ENCODE data around the gene RASGRF2.

Gene RASGRF2

GRCh38 chr5:81244451-81244850 lies 284.3 kb downstream of the RASGRF2 start:
- no peak overlapping the region for H3K4me3 ChIP-seq (ENCODE audit: low read depth, low read length)
- TF ChIP-seq, protein P1, sequence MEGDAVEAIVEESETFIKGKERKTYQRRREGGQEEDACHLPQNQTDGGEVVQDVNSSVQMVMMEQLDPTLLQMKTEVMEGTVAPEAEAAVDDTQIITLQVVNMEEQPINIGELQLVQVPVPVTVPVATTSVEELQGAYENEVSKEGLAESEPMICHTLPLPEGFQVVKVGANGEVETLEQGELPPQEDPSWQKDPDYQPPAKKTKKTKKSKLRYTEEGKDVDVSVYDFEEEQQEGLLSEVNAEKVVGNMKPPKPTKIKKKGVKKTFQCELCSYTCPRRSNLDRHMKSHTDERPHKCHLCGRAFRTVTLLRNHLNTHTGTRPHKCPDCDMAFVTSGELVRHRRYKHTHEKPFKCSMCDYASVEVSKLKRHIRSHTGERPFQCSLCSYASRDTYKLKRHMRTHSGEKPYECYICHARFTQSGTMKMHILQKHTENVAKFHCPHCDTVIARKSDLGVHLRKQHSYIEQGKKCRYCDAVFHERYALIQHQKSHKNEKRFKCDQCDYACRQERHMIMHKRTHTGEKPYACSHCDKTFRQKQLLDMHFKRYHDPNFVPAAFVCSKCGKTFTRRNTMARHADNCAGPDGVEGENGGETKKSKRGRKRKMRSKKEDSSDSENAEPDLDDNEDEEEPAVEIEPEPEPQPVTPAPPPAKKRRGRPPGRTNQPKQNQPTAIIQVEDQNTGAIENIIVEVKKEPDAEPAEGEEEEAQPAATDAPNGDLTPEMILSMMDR (IDR thresholded peaks at IDR 0.05; ENCODE audit: insufficient read depth, low read length, missing control alignments): no peak
- ChIA-PET CTCF (interaction anchor here (1.0 kb wide), 1 partner anchor 572 kb away, joined by 3 read pairs; no protein-coding TSS in a partner anchor), POLR2A (no interaction called here)
- DNase-seq (ENCODE audit: low read depth, low spot score): no peak

DNA sequence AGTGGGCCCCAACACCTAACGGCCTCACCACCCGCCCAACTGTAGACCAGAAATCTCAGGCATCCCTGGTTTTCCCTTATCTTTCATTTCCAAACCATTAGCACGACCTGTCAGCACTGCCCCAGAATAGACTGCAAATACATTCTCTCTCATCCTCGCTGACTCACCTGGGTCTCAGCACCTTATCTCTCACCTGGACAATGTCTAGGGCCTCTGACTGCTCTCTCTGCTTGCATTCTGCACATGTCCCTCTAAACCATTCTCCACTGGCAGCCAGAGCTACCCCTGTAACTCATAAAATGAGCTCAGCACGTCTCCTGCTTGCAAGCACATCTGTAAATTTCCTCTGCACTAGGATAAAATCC lies 285.7 kb downstream of the RASGRF2 start:
- CTCF ChIA-PET: interaction anchor here (2.3 kb wide), 1 partner anchor 54 kb away, joined by 7 read pairs; no protein-coding TSS in a partner anchor
- no peak for DNase-seq (ENCODE audit: low read depth, low spot score)
- POLR2A ChIA-PET: no interaction called here
- no peak overlapping the region for H3K4me3 ChIP-seq (ENCODE audit: low read depth, low read length)
- TF ChIP-seq, protein P1 (IDR thresholded peaks at IDR 0.05; ENCODE audit: insufficient read depth, low read length, missing control alignments): no peak

GRCh38 chr5:81246697-81247096 lies 286.5 kb downstream of the RASGRF2 start:
- H3K4me3 ChIP-seq (ENCODE audit: low read depth, low read length): no peak overlapping the region
- TF ChIP-seq, protein P1 (IDR thresholded peaks at IDR 0.05; ENCODE audit: insufficient read depth, low read length, missing control alignments): no peak
- CTCF ChIA-PET: interaction anchor here (2.3 kb wide), 1 partner anchor 53 kb away, joined by 7 read pairs; no protein-coding TSS in a partner anchor
- POLR2A ChIA-PET: no interaction called here
- DNase-seq (ENCODE audit: low read depth, low spot score): no peak

DNA sequence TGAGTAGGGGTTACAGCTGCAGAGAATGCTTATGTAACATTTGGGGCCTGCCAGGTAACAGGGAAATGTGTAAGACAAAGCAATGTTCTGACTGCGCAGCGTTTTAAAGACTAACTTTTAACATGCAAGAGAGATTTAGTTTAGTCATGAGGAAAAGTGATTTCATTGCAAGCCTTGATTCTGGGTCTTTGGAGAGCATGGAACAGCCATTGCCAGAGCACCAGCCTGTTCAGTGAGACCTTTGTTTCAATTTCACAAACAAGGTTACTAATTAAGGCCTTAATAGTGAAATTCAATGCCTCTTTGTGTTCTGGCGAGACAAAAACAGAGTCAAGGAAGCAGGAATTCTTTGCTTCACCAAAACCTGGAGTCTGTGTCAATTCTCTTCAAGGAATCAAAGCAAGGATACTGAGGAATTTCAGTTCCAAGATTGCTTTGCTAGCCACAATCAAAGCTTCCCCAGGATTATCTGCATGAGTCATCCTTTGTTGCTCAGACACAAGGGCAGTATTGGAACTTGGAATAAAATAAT lies 287.3 kb downstream of the RASGRF2 start:
- H3K4me3 ChIP-seq (ENCODE audit: low read depth, low read length): no peak overlapping the region
- TF ChIP-seq, protein P1 (IDR thresholded peaks at IDR 0.05; ENCODE audit: insufficient read depth, low read length, missing control alignments): no peak
- ChIA-PET POLR2A (no interaction called here), CTCF (interaction anchor here (2.3 kb wide), 1 partner anchor 52 kb away, joined by 7 read pairs; no protein-coding TSS in a partner anchor)
- DNase-seq (ENCODE audit: low read depth, low spot score): no peak

- no peak for DNase-seq (ENCODE audit: low read depth, low spot score)
- ChIA-PET CTCF (interaction anchor here (1.2 to 1.6 kb wide), 2 partner anchors 12 to 50 kb away, joined by 4 to 8 read pairs; no protein-coding TSS in a partner anchor), POLR2A (no interaction called here)
- H3K4me3 ChIP-seq (ENCODE audit: low read depth, low read length): no peak overlapping the region
- TF ChIP-seq, protein P1 (IDR thresholded peaks at IDR 0.05; ENCODE audit: insufficient read depth, low read length, missing control alignments): no peak
Observed at GRCh38 chr5:81249240-81249639, 289.1 kb downstream of the RASGRF2 start.

DNA sequence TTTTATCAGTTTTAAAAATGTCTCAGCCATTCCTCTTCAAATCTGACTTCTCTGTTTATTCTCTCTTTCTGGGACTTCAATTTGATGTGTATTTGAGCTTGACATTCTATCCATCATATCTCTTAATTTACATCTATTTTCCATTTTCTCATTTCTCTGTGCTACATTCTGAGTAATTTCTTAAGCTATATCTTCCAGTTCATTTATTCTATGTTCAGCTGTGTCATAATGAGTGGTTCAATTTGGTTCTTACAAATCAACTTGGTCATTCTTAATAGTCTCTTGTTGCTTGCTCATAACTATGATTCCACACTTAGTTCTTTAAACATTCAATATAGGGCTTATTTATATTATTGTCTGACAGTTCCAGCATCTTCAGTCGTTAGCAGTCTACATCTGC lies 289.8 kb downstream of the RASGRF2 start:
- DNase-seq (ENCODE audit: low read depth, low spot score): no peak
- POLR2A ChIA-PET: no interaction called here

More for the DNA sequence above, 289.8 kb downstream of the RASGRF2 start:
- H3K4me3 ChIP-seq (ENCODE audit: low read depth, low read length): no peak overlapping the region
- TF ChIP-seq, protein P1 (IDR thresholded peaks at IDR 0.05; ENCODE audit: insufficient read depth, low read length, missing control alignments): no peak
- CTCF ChIA-PET: interaction anchor here (1.6 kb wide), 1 partner anchor 49 kb away, joined by 8 read pairs; no protein-coding TSS in a partner anchor

All from AG04449 (cell line).